ENCODE data around the gene SULT1E1.

- TF ChIP-seq CTCF (IDR thresholded peaks at IDR 0.05) (no peak), POLR2A (IDR thresholded peaks at IDR 0.05) (no peak)
These were observed at the start of gene SULT1E1 for GRCh38 chr4:69860052-69860451.
